ACHN (cell line): ENCODE measurements around the gene ATIC.

ENCODE experiments used
- DNase-seq: peaks from one replicate; pipeline ENCODE4 v3.0.0-alpha.2; 2015
- in situ Hi-C: cut with HindIII; loops from 2 replicates; pipeline ENCODE4 v1.10.0; 2017; ENCODE audit warnings: low sequenced_read_pairs, low pct_ligation_motif_present, low pct_unique_long_range_greater_than_20kb

The ATIC gene

DNA sequence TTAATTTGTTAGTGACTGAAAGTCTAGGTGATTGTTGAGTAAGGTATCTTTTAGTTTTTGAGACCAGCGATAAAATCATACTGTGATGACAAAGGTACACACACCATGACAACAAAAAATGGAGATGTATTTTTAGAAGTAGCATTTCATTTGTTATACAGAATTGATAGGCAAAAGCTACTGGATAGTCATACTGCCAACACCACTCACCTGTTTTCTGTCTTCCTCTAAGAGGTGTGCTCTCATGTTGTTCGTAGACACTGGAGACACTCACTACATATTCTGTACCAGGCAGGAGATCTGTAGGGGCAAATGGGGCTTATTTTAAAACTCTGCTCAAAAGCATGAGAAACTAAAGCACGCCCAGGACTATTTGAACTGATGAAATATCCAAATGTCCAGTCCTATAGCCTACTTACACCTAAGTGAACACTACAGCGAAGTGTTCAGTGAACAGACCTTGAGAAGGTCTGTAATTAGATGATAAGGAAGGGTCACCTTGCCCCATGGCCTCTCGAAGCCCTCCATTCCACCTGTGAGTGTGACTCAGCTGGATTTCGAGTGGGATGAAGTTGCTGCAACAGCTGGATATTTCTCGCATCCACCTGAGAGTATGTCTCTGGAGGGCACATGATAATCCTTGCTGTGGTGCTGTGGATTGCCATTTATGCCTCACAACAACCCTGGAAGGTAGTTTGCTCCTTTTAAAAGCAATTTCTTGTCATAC is 76.3 kb downstream of the ATIC start:
- in situ Hi-C loops: no loop called here
- DNase-seq: no peak

DNA sequence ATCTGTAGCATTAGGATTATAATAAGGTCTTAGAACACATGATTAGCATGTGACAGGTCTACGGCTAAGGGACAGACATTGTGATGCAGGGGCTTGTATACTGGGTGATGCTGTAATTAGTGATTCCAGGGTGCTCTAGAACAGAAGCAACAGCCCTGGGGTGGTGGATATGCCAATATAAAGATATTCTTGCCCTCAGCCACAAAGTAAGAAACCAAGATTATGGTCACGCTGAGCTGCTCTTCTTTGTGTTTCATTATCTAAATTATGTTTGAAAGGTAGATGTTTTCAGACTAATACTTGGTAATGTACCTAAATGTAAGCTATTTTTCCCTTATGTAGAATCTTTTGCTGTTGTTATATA is 78.7 kb downstream of the ATIC start:
- in situ Hi-C loops: no loop called here
- DNase-seq: no peak

DNA sequence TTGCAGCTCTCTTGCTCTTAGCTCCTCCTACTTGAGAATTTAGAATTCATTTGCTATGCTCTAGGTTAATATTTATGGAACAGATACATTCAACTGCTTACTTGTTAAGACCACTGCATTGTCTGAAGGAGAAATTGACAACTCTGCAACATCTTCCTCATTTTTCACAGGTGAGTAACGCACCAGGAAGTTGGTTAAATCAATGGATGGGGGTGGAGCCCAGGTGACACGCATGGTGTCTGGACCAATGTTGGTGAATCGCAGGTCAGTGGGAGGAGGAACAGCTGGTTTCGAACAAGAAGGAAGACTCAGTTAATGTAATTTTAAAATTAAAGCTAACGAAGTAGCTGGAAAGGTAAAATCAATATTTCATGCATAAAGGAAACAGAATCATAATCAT is 79.7 kb downstream of the ATIC start:
- no peak for DNase-seq
- in situ Hi-C loops: no loop called here

DNA sequence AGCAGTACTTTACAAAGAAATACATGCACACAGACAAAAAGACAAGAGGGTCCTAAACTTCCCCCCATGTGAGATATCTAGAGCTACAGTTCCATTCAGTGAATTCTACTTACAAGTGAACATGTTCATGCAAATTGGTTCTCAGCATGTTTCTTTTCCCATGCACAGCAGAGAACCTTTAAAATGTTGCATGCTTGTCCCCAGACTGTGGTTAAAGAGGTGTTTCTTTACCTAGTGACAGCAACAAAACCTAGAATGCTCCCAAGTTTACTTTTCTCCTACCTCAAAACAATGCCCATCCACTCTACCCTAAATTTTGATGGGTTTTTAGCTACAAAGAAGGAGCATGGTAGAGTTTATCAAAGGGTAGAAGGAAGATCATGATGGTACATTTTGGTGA is 80.3 kb downstream of the ATIC start:
- in situ Hi-C loops: no loop called here
- DNase-seq: no peak

DNA sequence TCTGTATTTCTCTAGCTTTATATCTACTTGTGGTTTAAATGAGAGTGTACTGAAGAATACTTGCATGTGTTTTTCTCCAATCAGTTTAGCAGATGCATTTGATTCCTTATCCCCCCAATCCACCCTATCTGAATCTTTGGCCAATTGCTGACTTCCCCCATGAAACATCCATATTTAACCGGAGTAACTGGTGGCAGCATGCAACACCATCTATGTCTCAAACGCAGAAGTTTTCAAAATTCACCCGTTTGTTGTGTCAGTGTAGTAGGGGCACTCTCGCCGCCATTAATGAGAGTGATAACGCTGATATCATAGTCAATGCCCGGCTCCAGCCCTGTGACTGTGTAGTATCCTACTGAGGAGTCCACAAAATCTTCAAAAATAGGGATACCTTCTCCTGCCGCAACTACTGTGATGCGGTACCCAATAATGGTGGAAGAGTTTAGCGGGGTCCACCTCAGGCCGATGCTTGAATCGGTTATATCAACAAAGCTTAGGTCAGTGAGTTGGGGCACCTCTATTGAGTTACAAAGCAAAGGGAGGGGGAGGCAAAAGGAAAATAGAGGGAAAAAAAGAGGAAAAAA is 80.9 kb downstream of the ATIC start:
- no peak for DNase-seq
- in situ Hi-C loops: no loop called here

DNA sequence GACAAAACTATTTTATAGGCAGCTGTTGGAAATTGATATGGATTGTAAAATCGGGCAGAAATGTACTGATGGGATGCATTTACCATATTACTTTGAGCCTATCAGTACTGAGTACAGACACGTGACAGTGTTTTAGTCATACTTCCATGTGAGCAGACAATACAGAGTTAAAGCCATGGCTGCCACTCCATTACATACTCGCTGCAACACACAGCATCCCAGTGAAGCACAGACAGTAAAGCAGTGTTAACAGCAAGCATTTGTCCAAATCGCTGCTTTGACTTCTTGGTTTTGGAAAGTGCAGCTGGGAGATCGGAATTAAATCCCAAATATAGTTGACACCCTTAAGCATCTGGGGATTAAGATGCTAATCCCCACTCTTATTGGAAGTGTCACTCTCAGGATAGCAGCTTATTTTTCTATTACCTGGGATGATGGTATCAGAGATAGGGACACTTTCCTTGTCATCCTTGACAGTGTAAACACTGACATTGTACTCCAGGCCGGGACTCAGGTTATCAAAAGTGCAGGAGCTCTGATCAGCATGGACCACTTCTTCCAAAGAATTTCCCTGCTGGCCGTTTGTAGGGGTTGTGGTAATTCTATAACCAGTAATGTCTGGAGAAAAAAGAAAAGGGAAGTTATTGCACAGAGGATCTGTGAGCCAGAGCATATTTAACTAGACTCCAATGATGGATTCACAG is 82.4 kb downstream of the ATIC start:
- no peak for DNase-seq
- in situ Hi-C loops: no loop called here

DNA sequence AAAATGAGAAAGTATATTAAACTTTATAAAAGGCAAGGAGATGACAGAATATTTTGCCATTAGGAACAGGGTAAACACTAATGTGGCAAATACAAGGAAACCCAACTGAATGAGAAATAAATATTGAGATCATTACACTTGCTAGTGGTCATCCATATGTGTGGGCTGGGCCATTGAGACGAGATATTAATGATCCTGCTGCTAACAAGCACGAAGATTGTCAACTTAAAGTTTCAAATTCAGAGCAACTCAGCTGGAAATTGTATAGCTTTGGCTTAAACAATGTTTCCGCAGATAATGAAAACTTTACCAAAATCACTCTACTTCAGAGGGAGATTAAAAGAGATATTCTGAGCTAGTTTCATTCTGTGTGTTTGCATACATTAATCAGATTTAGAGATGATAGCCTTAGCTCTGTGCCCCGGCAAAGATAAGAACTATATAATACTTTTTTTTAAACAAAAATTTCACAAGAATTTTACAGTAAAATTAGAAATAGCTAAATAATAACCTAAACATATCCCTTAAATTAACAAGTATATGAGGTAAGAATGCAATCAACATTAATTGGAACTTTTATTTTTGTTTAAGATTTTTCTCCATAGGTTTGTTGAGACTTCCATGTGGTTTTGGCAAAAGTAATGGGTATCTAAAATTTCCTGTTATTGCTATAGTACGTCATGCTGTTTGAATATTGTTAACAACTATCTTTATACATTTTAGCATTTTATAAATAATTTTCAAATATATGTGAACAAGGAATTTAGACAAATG is 84.0 kb downstream of the ATIC start:
- in situ Hi-C loops: no loop called here
- DNase-seq: no peak

DNA sequence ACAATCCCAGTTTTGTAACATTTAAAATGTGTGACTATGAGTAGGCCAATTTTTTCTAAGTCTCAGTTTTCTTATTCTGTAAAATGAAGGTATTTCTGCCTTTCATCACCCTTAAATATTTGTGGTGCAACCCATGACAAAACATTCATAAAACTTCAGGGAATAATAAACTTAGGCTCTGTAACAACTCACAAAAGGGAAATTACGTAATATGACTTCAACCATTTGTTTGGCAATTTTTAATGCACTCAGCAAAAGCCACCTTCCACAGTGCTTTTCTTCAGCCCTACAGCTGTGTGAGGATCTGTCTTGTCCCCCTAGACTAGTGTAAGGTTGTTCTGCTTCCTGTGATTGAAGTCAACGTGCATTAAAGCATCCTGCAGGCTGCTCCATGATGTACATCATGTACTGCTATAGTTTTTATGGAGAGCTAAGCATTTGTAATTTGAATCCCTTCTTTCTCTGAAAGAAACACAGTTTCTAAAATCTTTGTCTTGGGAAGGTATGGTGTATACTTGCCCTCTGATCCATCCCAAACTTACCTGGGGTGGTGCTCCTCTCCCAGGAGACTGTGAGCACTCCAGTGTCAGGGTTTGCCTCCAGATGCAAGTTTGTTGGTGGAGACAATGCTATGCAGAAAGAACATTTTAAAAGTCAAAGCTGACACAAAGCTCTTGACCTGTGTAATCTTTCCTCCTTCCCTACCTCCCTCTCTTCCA is 84.9 kb downstream of the ATIC start:
- DNase-seq: no peak
- in situ Hi-C loops: no loop called here

DNA sequence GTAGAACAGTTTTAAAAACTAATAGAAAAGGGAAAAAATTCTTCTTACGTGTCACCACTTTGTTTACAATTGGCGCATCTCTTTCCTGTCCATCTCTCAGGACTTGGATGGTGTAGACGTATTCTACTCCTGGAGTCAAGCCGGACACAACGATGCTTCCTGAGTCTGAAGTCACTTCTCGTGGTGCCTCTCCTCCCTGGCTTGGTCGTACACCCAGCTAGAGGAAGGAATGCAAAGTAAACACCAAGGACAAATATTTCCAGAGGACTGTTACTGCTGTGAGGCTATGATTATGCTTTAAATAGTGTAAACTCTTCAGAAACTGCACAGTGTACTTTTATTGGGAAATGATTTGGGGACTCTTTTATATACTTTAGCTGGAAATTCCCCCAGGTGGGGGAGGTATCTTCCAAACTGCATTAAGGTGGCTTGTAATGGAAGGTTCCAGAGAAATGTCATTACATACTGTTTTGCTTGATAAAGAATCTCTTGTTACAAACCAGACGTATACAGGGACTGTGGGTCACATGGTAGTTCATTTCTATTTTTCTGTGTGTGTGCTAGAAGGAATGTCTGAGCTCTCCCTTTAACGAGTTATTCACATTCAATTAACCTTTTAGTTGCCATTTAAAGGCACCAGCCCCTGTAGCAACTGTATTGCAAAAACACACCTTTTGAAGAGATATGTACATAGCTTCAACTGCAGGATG is 85.9 kb downstream of the ATIC start:
- no peak for DNase-seq
- in situ Hi-C loops: no loop called here

DNA sequence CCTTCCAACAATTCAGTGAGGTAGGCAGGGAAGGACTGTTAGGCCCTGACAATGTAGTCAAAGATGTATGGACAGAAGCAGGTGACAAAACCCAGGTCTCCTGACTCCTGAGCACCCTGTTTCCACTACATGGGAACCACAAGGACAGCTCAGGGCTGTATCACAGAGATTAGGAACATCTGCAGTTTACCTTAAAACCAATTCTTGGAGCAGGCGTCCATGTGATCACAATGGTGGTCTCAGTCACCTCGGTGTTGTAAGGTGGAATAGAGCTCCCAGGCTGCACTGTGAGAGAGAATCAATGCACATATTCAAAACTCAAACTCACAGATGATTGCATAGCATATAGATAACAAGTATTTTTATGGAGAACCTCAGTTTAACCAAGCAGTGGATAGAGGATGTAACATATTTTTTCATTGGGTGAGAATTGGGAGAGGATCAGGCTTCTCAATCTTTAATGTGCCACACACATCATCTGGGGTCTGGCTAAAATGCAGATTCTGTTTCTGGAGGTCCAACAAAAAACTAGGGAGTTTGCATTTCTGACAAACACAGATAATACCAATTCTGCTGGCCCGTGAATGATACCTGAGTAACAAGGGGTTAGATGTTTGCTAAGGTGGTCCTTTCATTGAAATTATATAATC is 87.3 kb downstream of the ATIC start:
- DNase-seq: no peak
- in situ Hi-C loops: no loop called here
